AG09309 (cell line): ENCODE results near the gene ZNF141.

Experiments
- DNase-seq: peaks from one replicate; pipeline ENCODE4 v3.0.0-alpha.2; 2010; ENCODE audit warnings: low read depth
- H3K4me3 ChIP-seq: 2 replicates; pipeline ENCODE4 v1.5.1; 2011; ENCODE audit warnings: mild to moderate bottlenecking, low read depth, low read length, moderate library complexity; ENCODE audit not compliant: control insufficient read depth
- TF ChIP-seq, protein P1 (sequence below): IDR thresholded peaks from 2 replicates; pipeline ENCODE4 v1.5.1; 2011; ENCODE audit warnings: mild to moderate bottlenecking, low read depth, low read length, inconsistent platforms; ENCODE audit not compliant: insufficient read depth, control insufficient read depth; ENCODE audit errors: missing control alignments

Gene ZNF141

GRCh38 chr4:337932-338758, 531 bp downstream of the ZNF141 start:
- DNase-seq: no peak
- TF ChIP-seq, protein P1, sequence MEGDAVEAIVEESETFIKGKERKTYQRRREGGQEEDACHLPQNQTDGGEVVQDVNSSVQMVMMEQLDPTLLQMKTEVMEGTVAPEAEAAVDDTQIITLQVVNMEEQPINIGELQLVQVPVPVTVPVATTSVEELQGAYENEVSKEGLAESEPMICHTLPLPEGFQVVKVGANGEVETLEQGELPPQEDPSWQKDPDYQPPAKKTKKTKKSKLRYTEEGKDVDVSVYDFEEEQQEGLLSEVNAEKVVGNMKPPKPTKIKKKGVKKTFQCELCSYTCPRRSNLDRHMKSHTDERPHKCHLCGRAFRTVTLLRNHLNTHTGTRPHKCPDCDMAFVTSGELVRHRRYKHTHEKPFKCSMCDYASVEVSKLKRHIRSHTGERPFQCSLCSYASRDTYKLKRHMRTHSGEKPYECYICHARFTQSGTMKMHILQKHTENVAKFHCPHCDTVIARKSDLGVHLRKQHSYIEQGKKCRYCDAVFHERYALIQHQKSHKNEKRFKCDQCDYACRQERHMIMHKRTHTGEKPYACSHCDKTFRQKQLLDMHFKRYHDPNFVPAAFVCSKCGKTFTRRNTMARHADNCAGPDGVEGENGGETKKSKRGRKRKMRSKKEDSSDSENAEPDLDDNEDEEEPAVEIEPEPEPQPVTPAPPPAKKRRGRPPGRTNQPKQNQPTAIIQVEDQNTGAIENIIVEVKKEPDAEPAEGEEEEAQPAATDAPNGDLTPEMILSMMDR: no peak

DNA sequence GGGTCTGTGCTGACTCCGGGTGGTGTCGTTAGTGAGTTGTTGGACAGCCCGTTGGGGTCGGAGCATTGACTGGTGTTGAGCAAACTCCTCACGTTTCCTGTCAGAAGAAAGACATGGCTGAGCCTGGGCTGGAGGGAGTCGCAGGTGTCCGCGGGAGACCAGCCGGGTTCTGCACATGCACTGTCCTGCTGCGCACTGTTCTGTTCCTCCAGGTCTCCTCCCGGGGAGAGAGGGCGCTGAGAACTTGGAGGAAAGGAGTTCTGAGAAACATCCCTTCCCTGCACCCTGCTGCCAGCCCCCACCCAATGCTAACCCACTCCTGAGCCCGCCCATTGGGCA, 1.1 kb downstream of the ZNF141 start:
- TF ChIP-seq, protein P1: no peak
- DNase-seq: no peak
- peak overlapping the region; percentile 86 for H3K4me3 ChIP-seq

More at GRCh38 chr4:337932-338758, 531 bp downstream of the ZNF141 start:
- peak overlapping the region; percentile 86 for H3K4me3 ChIP-seq

GRCh38 chr4:340011-340410, 2.4 kb downstream of the ZNF141 start:
- H3K4me3 ChIP-seq: no peak overlapping the region
- TF ChIP-seq, protein P1: no peak
- no peak for DNase-seq

GRCh38 chr4:373062-373839, 35.6 kb downstream of the ZNF141 start:
- no peak for DNase-seq
- TF ChIP-seq, protein P1: no peak
- no peak overlapping the region for H3K4me3 ChIP-seq

DNA sequence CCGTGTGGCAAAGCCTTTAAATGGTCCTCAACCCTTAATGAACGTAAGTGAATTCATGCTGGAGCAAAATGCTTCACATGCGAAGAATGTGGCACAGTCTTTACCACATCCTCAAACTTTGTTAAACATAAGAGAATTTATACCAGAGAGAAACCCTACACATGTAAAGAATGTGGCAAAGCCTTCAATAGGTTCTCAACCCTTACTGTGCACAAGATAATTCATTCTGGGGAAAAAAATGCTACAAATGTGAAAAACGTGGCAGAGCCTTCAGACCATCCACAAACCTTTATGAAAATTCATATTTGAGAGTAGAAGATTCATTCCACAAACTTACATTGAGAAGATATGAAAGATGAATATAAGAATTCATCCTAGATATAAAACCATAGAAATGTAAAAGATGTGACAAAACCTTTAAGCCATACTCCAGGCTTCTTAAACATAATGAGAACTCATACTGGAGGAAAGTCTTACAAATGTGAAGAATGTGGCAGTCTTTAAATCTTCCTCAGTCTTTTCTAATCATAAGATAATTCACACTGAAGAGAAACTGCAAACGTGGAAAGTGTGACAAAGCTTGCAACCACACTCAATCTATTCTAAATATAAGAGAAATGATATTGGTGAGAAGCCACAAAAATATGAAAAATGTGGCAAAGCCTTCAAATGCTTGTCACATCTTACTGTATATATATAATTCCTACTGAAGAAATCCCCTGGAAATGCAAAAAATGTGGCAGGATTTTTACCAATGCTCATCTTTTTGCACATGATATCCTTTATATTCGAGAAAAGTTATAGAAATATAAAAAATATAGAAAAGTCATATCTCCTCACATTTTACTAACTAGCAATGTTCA, 36.9 kb downstream of the ZNF141 start:
- H3K4me3 ChIP-seq: no peak overlapping the region
- TF ChIP-seq, protein P1: no peak
- no peak for DNase-seq

DNA sequence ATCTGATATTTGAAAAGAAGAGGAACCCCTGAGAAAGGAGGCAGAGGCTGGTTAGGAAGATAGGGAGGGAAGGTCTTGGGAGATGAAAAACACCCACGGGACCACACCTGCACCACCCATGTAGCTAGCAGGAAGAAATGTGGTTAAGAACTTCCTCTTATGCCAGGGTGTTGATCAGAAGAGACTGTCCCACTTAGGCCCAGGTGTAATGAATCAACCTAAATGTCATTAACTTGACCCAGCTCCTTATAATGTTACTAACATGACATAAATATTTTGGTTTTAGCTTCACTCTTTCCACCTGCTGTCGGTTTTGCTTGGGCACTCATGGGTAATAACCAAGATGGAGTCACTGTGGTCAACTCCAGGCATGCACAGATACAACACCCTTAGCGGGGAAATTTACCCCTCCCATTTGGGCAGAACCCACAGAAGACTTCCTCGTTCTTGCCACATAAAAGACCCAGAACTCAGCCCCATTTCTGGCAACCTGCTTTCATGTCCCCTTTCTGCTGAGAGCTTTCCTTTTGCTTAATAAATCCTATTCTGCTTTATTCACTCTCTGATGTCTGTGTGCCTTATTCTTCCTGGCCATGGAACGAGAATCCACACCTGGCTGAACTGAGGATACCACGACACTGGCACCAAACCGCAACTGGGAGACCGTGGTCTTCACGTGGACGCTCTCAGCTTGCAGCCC, 46.8 kb downstream of the ZNF141 start:
- no peak for DNase-seq
- TF ChIP-seq, protein P1: no peak
- no peak overlapping the region for H3K4me3 ChIP-seq
